ENCODE data around the gene GRID1.

- TF ChIP-seq CTCF (IDR thresholded peaks at IDR 0.05) = no peak
- no peak for TF ChIP-seq POLR2A (IDR thresholded peaks at IDR 0.05)
- TF ChIP-seq EP300 (IDR thresholded peaks at IDR 0.05) = no peak
Measured at GRCh38 chr10:86299562-86299961, 67.0 kb downstream of the GRID1 start.
